GM19467 (cell line): ENCODE data around the gene DOP1B.
"Not testable (repeated sequence)": the region's sequence is repeated elsewhere in the genome, so short reads cannot be mapped to it uniquely, and the experiment has no call there.

Experiments used
- ATAC-seq: cut with Tn5 transposase; IDR thresholded peaks from one replicate; pipeline ENCODE4 v1.9.1; 2021; ENCODE audit warnings: mild to moderate bottlenecking, moderate library complexity; ENCODE audit not compliant: unreplicated experiment

DOP1B gene

GRCh38 chr21:36170823-36171222 lies 14.2 kb downstream of the DOP1B start:
- no peak for ATAC-seq

- ATAC-seq: no peak
Measured at GRCh38 chr21:36171336-36171735, 14.7 kb downstream of the DOP1B start.

GRCh38 chr21:36171741-36172331 lies 15.2 kb downstream of the DOP1B start:
- no peak for ATAC-seq

- no peak for ATAC-seq
Measured at GRCh38 chr21:36174780-36175179, 18.2 kb downstream of the DOP1B start.

- ATAC-seq: no peak
Measured at GRCh38 chr21:36175771-36176565, 19.3 kb downstream of the DOP1B start.

GRCh38 chr21:36178349-36178748 lies 21.7 kb downstream of the DOP1B start:
- ATAC-seq: no peak

GRCh38 chr21:36179145-36179544 lies 22.5 kb downstream of the DOP1B start:
- no peak for ATAC-seq

GRCh38 chr21:36180963-36181362 lies 24.3 kb downstream of the DOP1B start:
- no peak for ATAC-seq

- ATAC-seq: no peak
Measured at GRCh38 chr21:36183144-36183795, 26.6 kb downstream of the DOP1B start.

GRCh38 chr21:36184545-36184944 lies 27.9 kb downstream of the DOP1B start:
- no peak for ATAC-seq

- no peak for ATAC-seq
Measured at GRCh38 chr21:36185523-36185922, 28.9 kb downstream of the DOP1B start.

- no peak for ATAC-seq
Measured at GRCh38 chr21:36186081-36186480, 29.5 kb downstream of the DOP1B start.

- no peak for ATAC-seq
Measured at GRCh38 chr21:36186506-36187399, 30.1 kb downstream of the DOP1B start.

GRCh38 chr21:36188081-36188681 lies 31.6 kb downstream of the DOP1B start:
- ATAC-seq: no peak

GRCh38 chr21:36188937-36189336 lies 32.3 kb downstream of the DOP1B start:
- no peak for ATAC-seq

GRCh38 chr21:36190736-36191135 lies 34.1 kb downstream of the DOP1B start:
- no peak for ATAC-seq

GRCh38 chr21:36193200-36193599 lies 36.6 kb downstream of the DOP1B start:
- ATAC-seq: no peak

GRCh38 chr21:36194024-36194423 lies 37.4 kb downstream of the DOP1B start:
- ATAC-seq: no peak

- no peak for ATAC-seq
Measured at GRCh38 chr21:36195613-36196012, 39.0 kb downstream of the DOP1B start.

- no peak for ATAC-seq
Measured at GRCh38 chr21:36199021-36199420, 42.4 kb downstream of the DOP1B start.

GRCh38 chr21:36199575-36199974 lies 43.0 kb downstream of the DOP1B start:
- ATAC-seq: not testable (repeated sequence)
